ENCODE measurements around the gene HSD17B11. TPM values are rescaled to one million over a fixed set of nuclear protein-coding genes. Genes with fewer than 3 reads are reported as not detected.

Gene HSD17B11
- total RNA-seq, 1 experiment from 2014 or later, result 47.4 TPM

GRCh38 chr4:87416965-87417364 is 26.0 kb upstream of the HSD17B11 start:
- Histone ChIP-seq H2AFZ (ENCODE audit: low read depth, low read length, poor library complexity, severe bottlenecking) (no peak overlapping the region), H3K9me3 (ENCODE audit: control insufficient read depth in 1 of 2, insufficient read depth in 1 of 2, low read depth in 1 of 2, low read length in 2 of 2) (peaks cover 0 to 9% of the 10 kb centered on the region in 2 experiments; a peak in 1 of 4 replicates), H3K4me3 (replicated peaks in 1 of 2; ENCODE audit: low read depth in 1 of 2, low read length in 2 of 2) (no peak overlapping the region), H3K4me2 (ENCODE audit: low read length) (no peak overlapping the region), H3K79me2 (ENCODE audit: insufficient read depth, low read length) (no peaks in the 10 kb centered on the region), H3K27me3 (ENCODE audit: insufficient read depth, low read length) (no peaks in the 10 kb centered on the region), H4K20me1 (ENCODE audit: insufficient read depth) (no peaks in the 10 kb centered on the region), H3K4me1 (ENCODE audit: control insufficient read depth in 1 of 2, insufficient read depth in 2 of 2, low read length in 2 of 2) (peaks cover 0 to 8% of the 10 kb centered on the region in 2 experiments; a peak in 3 of 4 replicates), H3K27ac (ENCODE audit: low read depth, low read length) (no peak overlapping the region), H3K36me3 (ENCODE audit: control insufficient read depth in 1 of 2, insufficient read depth in 2 of 2, low read length in 2 of 2) (no peaks in the 10 kb centered on the region), H3K9ac (ENCODE audit: low read length) (no peak overlapping the region), H3K9me2 (ENCODE audit: insufficient read depth) (0 out of 2 replicates have a peak, but pooled peaks cover 3% of the 10 kb centered on the region)
- intact Hi-C loops (cut with micrococcal nuclease), result no loop called here
- DNase-seq (ENCODE audit: low read depth, low spot score) (no peak), ATAC-seq (no peak)
- BruUV-seq (replicated peaks), result no TSS peak
- RAD21 ChIA-PET (ENCODE audit: low non-redundant PET in 1 of 2, low total read pairs in 2 of 2, uncharacterized antibody in 2 of 2, unreplicated experiment in 2 of 2), result no interaction called here
- no peak for TF ChIP-seq SRF (IDR thresholded peaks at IDR 0.05; ENCODE audit: low read depth)
- TF ChIP-seq REST (IDR thresholded peaks at IDR 0.05; ENCODE audit: low read depth), result no peak
- TF ChIP-seq TCF7L2 (IDR thresholded peaks at IDR 0.05; ENCODE audit: borderline replicate concordance, extremely low read depth, insufficient read depth, insufficient read length), result no peak
- no peak for TF ChIP-seq EZH2phosphoT487 (IDR thresholded peaks at IDR 0.05; ENCODE audit: borderline replicate concordance)
- no peak for TF ChIP-seq CTCF (IDR thresholded peaks at IDR 0.05 in 2 of 3, conservative IDR thresholded peaks at IDR 0.05 in 1 of 3; ENCODE audit: borderline replicate concordance in 1 of 3, insufficient read depth in 1 of 3, low read depth in 2 of 3, low read length in 2 of 3)
- TF ChIP-seq RAD21 (IDR thresholded peaks at IDR 0.05; ENCODE audit: low read depth), result no peak
- no peak for TF ChIP-seq ZFX (IDR thresholded peaks at IDR 0.05)
- TF ChIP-seq SIN3A (IDR thresholded peaks at IDR 0.05; ENCODE audit: low read depth), result no peak
- no peak for TF ChIP-seq CEBPB (IDR thresholded peaks at IDR 0.05; ENCODE audit: low read depth)
- no peak for TF ChIP-seq ATF3 (IDR thresholded peaks at IDR 0.05)
- no peak for TF ChIP-seq POLR2A (IDR thresholded peaks at IDR 0.05; ENCODE audit: borderline replicate concordance, extremely low read depth, insufficient read depth, insufficient read length)
- no peak for TF ChIP-seq YY1 (IDR thresholded peaks at IDR 0.05; ENCODE audit: extremely low read depth, insufficient replicate concordance, low read depth, low read length)
- no peak for TF ChIP-seq JUND (IDR thresholded peaks at IDR 0.05)
- TF ChIP-seq ZNF274 (IDR thresholded peaks at IDR 0.05; ENCODE audit: low read depth, low read length), result no peak
- no peak for TF ChIP-seq ELF1 (IDR thresholded peaks at IDR 0.05; ENCODE audit: borderline replicate concordance, low read depth)
- no peak for TF ChIP-seq SP1 (IDR thresholded peaks at IDR 0.05; ENCODE audit: low read depth)
- TF ChIP-seq POLR2AphosphoS5 (IDR thresholded peaks at IDR 0.05; ENCODE audit: low read depth, low read length), result no peak
- TF ChIP-seq ZBTB33 (IDR thresholded peaks at IDR 0.05; ENCODE audit: extremely low read depth, insufficient replicate concordance, low read length), result no peak
- TF ChIP-seq EGR1 (IDR thresholded peaks at IDR 0.05; ENCODE audit: low read depth), result no peak
- TF ChIP-seq FOSL1 (IDR thresholded peaks at IDR 0.05; ENCODE audit: low read depth), result no peak
- CTCF ChIA-PET, result interaction anchor here (1.3 kb wide), 1 partner anchor 12 kb away, joined by 3 read pairs; no protein-coding TSS in a partner anchor
- POLR2A ChIA-PET, result interaction anchor here (1.3 kb wide), 1 partner anchor 26 kb away, joined by 3 read pairs; the partner anchor contains the start of gene HSD17B11
